ENCODE results near the gene GPR42.

Gene GPR42

DNA sequence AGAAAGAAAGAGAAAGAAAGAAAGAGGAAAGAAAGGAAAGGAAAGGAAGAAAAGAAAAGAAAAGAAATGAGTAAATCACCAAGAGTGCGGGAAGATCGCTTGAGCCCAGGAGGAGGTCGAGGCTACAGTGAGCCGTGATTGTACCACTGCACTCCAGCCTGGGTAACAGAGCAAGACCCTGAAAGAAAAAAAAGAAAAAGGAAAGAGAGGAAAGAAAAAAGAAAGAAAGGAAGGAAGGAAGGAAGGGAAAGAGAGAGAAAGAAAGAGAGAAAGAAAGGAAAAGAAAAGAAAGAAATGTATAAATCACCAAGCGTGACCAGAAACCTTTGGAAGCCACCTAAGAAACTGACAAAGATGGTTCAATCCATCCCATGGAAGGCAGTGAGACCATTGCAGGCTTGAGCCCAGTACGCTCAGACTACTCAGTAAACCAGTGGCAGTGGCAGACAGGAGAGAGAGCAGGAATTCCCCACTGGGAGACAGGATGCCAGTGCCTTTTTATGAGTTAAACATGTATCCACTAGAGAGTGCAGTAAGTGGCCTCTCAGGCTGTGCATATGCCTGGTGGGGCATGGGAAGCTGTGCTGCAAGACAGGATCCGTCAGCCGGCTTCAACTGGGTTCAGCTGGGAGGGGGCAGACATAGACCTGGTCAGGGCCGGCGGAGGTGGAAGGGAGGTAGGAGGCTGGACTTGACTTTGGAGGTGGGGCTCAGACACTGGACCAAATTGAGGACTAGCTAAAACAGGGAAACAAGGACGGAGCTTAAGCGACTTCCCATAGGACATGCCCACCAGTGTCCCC lies 4.8 kb downstream of the GPR42 start:
- no peak for TF ChIP-seq CREB1 (IDR thresholded peaks at IDR 0.05; ENCODE audit: low read depth)
- TF ChIP-seq MAX (IDR thresholded peaks at IDR 0.05) = no peak
- no peak for TF ChIP-seq EGR1 (IDR thresholded peaks at IDR 0.05)
- TF ChIP-seq TAF1 (IDR thresholded peaks at IDR 0.05; ENCODE audit: low read depth) = no peak
- no peak for TF ChIP-seq YY1 (IDR thresholded peaks at IDR 0.05; ENCODE audit: low read depth)

GRCh38 chr19:35377656-35378055 lies 6.8 kb downstream of the GPR42 start:
- no peak for TF ChIP-seq EP300 (IDR thresholded peaks at IDR 0.05; ENCODE audit: borderline replicate concordance)
- no peak for TF ChIP-seq TAF1 (IDR thresholded peaks at IDR 0.05; ENCODE audit: low read depth)
- TF ChIP-seq ZBTB7A (IDR thresholded peaks at IDR 0.05; ENCODE audit: low read depth) = no peak
- TF ChIP-seq CREB1 (IDR thresholded peaks at IDR 0.05; ENCODE audit: low read depth) = no peak
- no peak for TF ChIP-seq MAX (IDR thresholded peaks at IDR 0.05)
- no peak for TF ChIP-seq TCF12 (IDR thresholded peaks at IDR 0.05; ENCODE audit: low read depth)
- TF ChIP-seq REST (IDR thresholded peaks at IDR 0.05; ENCODE audit: low read depth) = no peak
- TF ChIP-seq, protein P1, sequence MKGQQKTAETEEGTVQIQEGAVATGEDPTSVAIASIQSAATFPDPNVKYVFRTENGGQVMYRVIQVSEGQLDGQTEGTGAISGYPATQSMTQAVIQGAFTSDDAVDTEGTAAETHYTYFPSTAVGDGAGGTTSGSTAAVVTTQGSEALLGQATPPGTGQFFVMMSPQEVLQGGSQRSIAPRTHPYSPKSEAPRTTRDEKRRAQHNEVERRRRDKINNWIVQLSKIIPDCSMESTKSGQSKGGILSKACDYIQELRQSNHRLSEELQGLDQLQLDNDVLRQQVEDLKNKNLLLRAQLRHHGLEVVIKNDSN (IDR thresholded peaks at IDR 0.05) = no peak
- TF ChIP-seq YY1 (IDR thresholded peaks at IDR 0.05; ENCODE audit: low read depth) = no peak
- no peak for TF ChIP-seq FOXM1 (IDR thresholded peaks at IDR 0.05; ENCODE audit: borderline replicate concordance, low read depth)

GRCh38 chr19:35378356-35378755 lies 7.5 kb downstream of the GPR42 start:
- TF ChIP-seq EGR1 (IDR thresholded peaks at IDR 0.05) (no peak), TAF1 (IDR thresholded peaks at IDR 0.05; ENCODE audit: low read depth) (no peak), CEBPB (IDR thresholded peaks at IDR 0.05) (no peak), NFIC (IDR thresholded peaks at IDR 0.05) (no peak), FOXM1 (IDR thresholded peaks at IDR 0.05; ENCODE audit: borderline replicate concordance, low read depth) (no peak)

- peak; percentile 7; the same call in 1 of the 2 replicates for TF ChIP-seq CEBPB (IDR thresholded peaks at IDR 0.05)
Measured at GRCh38 chr19:35379545-35379944, 8.7 kb downstream of the GPR42 start.

GRCh38 chr19:35379992-35380391 lies 9.1 kb downstream of the GPR42 start:
- TF ChIP-seq TCF12 (IDR thresholded peaks at IDR 0.05; ENCODE audit: low read depth) = no peak
- no peak for TF ChIP-seq ZBTB7A (IDR thresholded peaks at IDR 0.05; ENCODE audit: low read depth)

- TF ChIP-seq TCF12 (IDR thresholded peaks at IDR 0.05; ENCODE audit: low read depth) (no peak), RAD21 (IDR thresholded peaks at IDR 0.05; ENCODE audit: low read depth) (no peak), YY1 (IDR thresholded peaks at IDR 0.05; ENCODE audit: low read depth) (no peak), REST (IDR thresholded peaks at IDR 0.05; ENCODE audit: low read depth) (no peak), TEAD4 (IDR thresholded peaks at IDR 0.05) (no peak), TAF1 (IDR thresholded peaks at IDR 0.05; ENCODE audit: low read depth) (no peak), EGR1 (IDR thresholded peaks at IDR 0.05) (no peak), ZBTB7A (IDR thresholded peaks at IDR 0.05; ENCODE audit: low read depth) (no peak), CREB1 (IDR thresholded peaks at IDR 0.05; ENCODE audit: low read depth) (no peak)
- TF ChIP-seq, protein P1 (IDR thresholded peaks at IDR 0.05) = no peak
Measured at GRCh38 chr19:35380450-35381124, 9.7 kb downstream of the GPR42 start.

Measured in Ishikawa (cell line).